ENCODE measurements around the gene GINS3.

GINS3 gene

DNA sequence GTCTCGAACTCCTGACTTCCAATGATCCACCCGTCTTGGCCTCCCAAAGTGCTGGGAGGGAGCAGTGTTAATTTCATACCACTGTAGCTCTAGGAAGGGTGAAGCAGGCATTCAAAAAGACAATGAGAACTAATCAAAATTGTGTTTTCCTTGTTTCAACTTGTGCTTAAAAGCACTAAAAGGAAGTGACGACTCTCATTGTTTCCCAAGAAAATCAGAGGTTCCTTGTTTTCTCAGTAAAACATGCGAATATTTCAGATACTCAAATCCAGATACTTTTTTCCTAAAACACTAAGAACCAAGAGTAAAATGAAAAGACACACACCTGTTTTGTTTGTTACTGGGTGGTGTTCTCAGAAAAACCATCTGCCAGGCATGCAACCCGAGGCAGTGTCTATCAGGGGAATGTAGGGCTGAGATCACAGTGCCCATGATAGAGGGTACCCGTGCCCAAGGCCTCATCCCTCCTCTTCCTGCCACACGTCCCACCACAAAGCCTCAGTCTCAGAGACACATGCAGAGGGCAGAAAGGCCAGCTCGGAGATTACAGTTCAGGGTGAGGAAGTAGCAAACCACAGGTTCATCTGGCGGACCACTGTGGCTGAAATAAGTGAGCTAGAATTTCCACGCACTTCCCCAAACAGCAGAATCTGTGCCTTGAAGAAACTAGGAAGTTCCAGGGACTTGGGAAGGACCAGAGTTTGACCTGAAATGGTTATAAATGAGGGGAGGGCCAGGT, 33.7 kb downstream of the GINS3 start:
- no peak for DNase-seq (ENCODE audit: low read depth in 3 of 3)

DNA sequence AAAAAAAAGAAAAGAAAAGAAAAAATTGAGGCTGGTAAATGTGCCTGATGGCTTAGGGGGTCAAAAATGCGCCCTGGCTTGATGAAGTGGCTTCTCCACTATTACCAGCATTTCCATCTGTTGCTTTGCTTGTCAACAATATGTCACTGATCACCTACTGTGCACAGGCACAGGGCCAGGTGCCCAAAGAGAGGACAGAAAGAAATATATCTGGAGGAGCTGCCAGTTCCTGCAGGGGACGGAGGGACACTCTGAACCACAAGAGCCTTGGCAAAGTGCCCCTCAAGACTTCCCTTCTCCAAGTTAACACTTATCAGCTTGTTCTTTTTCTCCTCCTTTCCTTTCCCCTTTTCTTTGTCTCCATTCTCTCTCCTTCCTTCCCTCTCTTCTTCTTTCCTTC, 34.7 kb downstream of the GINS3 start:
- DNase-seq (ENCODE audit: low read depth in 3 of 3) = no peak

DNA sequence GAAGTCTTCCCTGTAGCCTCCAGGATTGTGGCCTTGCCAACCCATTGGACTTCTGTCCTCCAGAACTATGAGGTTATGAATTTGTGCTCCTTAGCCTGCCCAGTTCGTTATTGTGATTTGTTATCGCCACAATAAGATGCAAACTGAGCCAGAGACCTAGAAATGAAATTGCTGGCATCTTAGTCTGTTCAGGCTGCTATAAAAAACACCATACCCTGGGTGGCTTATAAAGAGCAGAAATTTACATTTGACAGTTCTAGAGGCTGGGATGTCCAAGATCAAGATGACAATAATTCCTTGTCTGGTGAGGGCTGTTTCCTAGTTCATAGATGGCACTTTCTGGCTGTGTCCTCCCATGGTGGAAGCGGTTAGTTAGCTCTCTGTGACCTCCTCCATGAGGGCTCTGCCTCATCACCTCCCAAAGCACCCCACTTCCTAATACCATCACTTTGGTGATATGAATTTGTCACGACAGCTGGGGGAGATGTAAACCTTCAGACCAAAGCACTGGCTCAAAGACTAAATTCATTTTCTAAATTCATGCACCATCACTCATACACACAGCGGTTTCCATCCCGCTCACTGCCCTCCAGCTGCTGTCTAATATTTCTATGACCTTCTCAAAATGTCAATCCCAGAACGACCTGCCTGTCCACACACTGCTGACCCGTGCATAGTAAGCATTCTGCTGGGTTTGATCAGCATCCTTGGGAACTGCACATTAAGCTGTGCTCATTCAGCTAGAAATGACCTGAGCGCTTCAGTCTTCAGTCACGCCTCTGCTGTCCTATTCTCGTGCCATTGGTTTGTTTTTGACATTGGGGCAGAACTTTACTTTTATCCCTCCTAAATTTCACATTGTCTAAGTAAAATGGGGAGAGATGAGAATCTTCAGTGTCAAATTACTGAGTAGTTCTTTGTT, 36.6 kb downstream of the GINS3 start:
- DNase-seq (ENCODE audit: low read depth in 3 of 3) = no peak

DNA sequence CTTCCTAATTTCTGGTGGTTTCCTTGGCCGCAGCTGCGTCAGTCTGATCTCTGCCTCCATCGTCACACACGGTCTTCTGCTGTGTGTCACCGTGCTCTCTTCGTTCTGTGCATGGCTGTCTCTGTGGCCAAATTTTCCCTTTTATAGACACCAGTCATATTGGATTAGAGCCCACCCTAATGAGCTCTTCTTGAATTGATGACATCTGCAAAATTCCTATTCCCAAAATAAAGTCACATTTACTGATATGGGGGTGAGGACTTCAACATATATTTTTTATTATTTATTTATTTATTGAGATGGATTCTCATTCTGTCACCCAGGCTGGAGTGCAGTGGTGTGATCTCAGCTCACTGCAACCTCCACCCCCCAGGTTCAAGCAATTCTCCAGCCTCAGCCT, 38.4 kb downstream of the GINS3 start:
- no peak for DNase-seq (ENCODE audit: low read depth in 3 of 3)

DNA sequence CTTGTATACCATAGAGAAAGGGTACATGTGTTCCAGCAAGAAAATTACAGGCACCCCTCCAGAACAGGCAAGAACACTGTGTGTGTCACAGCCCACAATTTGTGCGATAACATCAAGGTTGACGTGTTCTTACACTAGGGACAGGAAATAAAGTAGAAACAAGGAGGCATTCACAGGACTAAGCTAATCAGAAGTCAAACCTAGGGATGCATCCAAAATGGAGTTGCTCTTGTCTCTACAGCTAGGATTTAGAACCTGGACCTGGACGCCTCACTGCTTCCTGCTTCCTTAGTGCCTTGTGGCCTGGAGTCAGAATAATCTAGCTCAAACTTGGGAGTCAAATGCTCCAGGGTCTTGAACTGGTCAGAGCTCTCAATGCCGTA, 41.3 kb downstream of the GINS3 start:
- DNase-seq (ENCODE audit: low read depth in 3 of 3) = no peak

DNA sequence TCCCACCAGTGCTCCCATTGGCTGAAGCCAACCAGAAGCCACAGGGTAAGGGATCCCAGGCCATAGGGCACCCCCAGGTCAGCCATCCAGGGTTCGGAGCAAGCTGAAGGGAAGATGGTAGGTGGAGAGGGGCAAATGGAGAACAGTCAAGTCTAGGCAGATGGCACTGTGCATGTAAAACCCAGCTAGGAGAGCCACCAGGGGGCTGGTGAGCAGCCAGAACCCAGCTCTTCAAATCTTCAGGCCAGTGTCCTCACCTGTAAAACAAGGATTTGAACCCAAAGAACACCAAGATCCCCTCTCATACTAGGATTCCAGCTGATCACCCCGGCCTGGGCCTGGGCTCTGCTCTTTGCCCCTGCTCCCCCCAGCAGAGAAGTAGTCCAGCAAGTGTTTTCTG, 43.5 kb downstream of the GINS3 start:
- DNase-seq (ENCODE audit: low read depth in 3 of 3) = no peak

DNA sequence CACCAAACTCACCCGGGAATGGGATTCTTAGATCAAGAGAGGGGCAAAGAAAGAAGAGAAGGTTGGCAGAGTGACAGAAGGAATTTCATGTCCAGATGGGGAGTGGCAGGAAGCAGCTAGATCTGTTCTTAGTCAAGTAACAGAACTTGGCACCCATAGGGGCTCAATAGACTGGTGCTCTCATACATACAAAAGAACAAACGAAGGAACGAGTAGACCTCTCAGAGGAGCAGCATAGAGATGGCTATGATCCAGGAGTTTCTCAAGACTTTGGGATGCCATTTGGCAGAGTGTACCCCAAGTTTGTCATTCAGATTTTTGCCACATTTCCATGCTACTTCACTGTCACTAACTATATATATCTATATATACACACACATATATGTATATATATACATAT, 47.9 kb downstream of the GINS3 start:
- no peak for DNase-seq (ENCODE audit: low read depth in 3 of 3)

DNA sequence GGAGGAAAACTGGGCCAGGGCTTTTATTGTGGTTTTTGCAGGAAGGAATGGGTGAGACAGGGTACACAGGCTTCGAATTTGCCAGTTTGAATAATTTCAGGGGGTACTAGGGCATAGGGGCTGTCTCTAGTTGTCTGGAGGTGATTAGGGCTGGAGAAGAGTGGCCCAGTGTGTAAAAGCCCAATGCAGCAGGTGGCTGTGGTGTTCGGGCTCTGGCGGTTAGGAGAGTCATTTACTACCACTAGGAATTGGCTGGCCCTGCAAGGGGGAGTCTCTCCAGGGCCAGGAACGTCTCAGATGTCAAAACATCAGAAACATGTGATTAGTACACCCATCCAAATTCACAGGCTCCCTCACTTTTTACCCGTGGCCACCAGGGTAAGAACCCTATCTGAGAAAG, 50.3 kb downstream of the GINS3 start:
- no peak for DNase-seq (ENCODE audit: low read depth in 3 of 3)

DNA sequence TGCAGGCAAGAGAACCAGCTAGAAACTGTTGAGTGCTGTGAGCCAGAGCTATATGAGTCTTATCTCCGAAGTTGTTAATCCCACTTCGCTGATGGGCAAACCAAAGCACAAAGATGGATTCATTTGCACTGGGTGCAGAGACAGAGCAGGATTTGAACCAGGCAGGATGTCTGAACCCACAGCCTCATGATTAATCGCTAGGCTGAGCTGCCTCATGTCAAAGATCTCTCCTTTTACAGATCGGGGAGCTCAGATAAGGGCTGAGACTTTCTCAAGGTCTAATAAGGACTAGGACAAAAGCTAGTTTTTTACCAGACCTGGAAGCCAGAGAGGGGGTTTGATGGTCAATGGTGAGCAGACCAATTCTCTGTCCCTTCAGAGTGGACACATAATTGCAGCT, 51.5 kb downstream of the GINS3 start:
- no peak for DNase-seq (ENCODE audit: low read depth in 3 of 3)

DNA sequence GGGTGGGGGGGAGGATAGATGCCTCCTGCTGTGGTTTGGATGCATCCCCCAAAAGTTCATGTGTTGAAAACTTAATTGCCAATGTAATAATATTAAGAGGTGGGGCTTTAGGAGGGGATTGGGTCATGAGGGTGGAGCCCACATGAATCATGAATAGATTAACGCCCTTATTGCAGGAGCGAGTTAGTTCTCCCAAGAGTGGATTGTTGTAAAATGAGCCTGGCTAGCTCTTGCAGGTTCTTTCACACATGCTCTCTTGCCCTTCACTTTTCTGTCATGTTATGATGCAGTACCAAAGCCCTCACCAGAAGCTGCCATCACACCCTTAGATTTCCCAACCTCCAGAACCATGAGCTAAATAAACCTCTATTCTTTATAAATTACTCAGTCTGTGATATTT, 52.0 kb downstream of the GINS3 start:
- no peak for DNase-seq (ENCODE audit: low read depth in 3 of 3)

DNA sequence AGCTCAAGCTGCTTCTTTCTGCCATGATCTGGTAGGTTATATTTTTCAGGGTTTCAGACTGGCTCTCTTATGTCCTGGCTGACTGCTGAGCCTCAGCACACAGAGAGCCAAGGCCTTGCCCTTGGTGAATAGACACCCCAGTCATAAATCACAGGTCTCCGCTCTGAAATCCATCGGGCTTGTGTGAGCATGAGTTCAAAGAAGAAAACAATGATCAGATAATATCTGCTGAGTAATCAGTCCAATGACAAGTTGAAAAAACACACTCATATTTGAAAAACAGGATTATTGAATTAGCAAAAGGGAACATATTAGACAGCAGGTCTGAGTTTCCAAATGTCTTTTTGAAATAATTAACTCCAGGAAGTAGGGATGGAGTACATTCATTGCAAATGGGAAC, 56.6 kb downstream of the GINS3 start:
- no peak for DNase-seq (ENCODE audit: low read depth in 3 of 3)

DNA sequence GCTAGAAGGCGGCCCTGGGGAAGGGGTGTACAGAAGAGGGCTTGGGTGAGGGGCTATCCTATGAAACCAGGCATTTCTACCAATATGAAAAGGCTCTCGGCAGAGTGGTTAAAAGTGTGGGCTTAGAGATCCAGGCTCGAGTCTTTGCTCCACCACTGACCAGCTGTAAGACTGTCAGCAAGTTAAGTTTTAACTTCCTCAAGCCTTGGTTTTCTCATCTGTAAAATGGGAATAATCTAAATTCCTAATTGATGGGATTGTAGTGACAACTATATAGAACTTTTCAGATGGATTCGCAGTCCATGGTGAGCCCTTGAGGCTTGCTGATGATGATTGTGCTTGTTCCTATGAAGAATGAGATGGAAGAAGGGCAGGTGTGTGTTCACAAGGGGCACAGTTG, 57.0 kb downstream of the GINS3 start:
- DNase-seq (ENCODE audit: low read depth in 3 of 3) = no peak

DNA sequence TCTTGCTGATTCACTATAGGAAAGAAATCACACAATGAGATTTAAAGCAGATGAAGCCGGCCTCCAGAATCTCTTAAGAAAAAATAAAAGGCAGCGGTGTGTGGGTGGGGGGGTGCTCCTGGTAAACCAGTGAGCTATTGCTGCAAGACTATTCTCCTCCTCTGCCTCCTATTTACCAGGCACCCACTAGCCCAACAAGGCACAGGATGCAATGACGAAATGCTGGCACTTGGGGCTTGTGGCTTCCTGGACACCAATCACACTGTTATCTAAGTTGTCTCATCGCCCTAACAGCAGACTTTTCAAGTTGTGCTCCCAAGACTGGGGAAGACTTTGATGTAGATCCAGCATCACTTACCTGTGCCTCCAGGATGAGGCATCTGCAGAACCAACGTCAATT, 57.5 kb downstream of the GINS3 start:
- DNase-seq (ENCODE audit: low read depth in 3 of 3) = no peak

DNA sequence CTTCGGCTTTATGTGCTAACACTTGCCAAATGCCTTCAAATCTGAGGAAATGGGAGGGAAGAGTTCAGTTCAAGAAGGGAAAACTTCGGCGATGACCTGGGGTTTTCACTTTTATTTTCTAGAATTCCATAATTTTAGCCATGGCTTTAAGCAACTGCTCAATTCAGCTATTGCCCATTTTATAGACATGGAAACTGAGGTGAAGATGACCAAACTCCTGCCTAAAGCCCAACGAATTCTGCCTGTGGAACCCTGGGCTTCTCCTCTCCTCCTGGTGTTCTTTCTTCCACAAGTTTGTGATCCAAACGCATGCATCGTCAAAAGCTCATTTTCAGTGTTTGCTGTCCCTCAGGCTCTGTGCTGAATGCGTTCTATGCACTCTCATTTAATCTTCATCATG, 58.3 kb downstream of the GINS3 start:
- no peak for DNase-seq (ENCODE audit: low read depth in 3 of 3)

DNA sequence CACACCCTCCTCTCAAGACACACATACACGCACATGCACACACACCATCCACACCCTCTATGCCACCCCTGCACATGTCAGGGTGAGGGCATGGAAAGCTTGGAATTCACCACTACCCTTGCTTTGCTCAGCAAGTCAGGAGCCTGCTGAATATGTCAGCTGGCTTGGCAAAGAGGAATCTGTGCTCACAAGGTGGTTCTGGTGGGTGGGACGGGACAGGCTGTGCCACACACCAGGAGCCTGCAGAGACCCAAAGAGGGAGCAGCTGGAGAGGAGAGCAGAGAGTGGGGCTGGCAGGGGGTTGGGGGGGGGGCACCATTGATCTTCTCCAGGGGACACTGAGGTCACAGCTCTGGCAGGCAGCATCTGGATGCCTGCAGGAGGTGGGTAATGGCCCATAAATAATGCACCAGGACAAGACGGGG, 59.0 kb downstream of the GINS3 start:
- no peak for DNase-seq (ENCODE audit: low read depth in 3 of 3)

DNA sequence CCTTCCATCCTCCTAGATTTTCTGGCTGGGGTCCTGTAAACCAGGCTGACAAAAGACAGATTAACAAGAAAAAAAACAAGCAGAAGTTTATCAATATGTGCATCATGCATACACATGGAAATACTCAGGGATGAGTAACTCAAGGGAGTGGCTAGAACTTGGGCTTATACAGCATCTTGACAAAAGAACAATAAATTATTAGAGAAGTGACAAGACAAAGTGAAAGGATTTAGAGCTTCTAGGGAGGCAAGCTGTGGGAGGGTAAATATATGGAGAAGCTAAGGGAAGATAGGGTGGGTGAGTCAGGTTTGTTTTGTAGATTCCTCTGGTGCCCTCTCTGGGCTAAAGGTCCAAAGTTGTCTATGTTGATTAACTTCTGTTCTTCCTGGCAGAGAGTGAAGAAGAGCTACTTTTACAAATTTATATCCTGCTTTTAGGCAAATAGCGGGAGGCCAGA, 59.7 kb downstream of the GINS3 start:
- no peak for DNase-seq (ENCODE audit: low read depth in 3 of 3)

DNA sequence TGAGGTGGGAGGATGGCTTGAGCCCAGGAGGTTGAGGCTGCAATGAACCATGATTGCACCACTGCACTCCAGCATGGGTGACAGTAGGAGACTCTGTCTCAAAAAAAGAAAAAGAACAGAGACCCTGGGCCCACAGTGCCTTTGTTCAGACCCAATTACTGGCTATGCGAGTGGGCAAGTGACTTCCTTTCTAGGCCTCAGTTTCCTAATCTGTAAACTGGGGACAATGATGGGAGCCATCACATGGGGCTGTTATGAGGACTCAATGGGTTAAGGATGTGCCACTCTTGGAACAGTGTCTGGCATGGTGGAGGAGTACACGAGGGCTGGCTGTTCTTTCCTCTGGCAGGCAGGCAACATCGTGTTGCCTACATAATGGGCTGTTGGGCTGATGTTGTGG, 60.4 kb downstream of the GINS3 start:
- no peak for DNase-seq (ENCODE audit: low read depth in 3 of 3)

DNA sequence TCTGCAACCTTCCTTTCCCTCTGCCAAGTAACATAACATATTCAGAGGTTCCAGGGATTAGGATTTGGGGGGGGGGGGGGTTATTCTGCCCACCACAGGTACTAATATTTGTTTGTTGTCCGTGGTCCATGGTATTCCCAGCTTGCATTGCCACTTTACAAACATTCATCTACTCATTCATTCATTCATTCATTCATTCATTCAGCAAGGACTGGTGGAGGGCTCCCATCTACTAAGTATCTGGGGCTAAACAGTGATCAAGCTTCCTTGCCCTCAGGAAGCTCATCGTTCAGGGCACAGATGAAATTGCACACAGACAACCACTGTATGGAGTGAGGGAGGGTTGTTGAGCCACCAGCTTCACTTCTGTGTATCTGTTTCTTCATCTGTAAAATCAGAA, 61.9 kb downstream of the GINS3 start:
- no peak for DNase-seq (ENCODE audit: low read depth in 3 of 3)

DNA sequence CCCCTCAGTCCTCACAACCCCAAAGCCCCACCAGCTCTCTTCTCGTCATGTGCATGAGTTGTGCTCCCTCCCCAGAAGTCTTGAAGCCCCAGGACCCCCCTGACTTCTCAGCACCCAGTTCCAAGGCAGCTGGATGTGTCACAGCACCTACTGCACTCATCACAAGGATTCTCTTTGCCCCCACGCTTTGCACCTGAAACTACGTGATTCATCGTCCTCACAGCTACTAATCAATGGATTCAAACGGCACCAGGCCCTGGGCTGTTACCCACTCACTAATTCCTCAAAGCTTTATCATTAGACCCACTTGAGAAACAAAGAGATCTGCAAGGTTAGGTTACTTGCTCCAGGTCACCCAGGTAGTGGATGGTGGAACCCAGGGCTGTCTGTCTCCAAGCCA, 62.6 kb downstream of the GINS3 start:
- no peak for DNase-seq (ENCODE audit: low read depth in 3 of 3)

Data from stimulated activated CD4-positive, alpha-beta T cell treated with anti-CD3 and anti-CD28 coated beads, TNF-alpha, amount 100 ng/mL, for 4 hours (primary cell).